Neural crest cell (in vitro differentiated cells): Measurements from ENCODE around the gene ITGB7. TPM values are rescaled to one million over a fixed set of nuclear protein-coding genes. Genes with fewer than 3 reads are reported as not detected.

Source experiments
- DNase-seq: peaks from one replicate; pipeline ENCODE4 v3.0.0; 2021; ENCODE audit warnings: low read depth, mixed read lengths, low spot score
- H3K27ac Mint-ChIP-seq: one replicate; pipeline ENCODE4 v1.8.0; 2021; ENCODE audit warnings: mild to moderate bottlenecking, mixed read lengths; ENCODE audit not compliant: unreplicated experiment
- H3K27me3 Mint-ChIP-seq: 2 replicates; pipeline ENCODE4 v1.8.0; 2021; ENCODE audit warnings: low read depth, mild to moderate bottlenecking, mixed read lengths
- H3K36me3 Mint-ChIP-seq: 2 replicates; pipeline ENCODE4 v1.8.0; 2021; ENCODE audit warnings: low read depth, mild to moderate bottlenecking, mixed read lengths
- H3K4me1 Mint-ChIP-seq: 2 replicates; pipeline ENCODE4 v1.8.0; 2021; ENCODE audit warnings: mixed read lengths
- H3K4me3 Mint-ChIP-seq: one replicate; pipeline ENCODE4 v1.8.0; 2021; ENCODE audit warnings: mild to moderate bottlenecking, mixed read lengths
- H3K9me3 Mint-ChIP-seq: 2 replicates; pipeline ENCODE4 v1.8.0; 2021; ENCODE audit warnings: mixed read lengths
- total RNA-seq: library from RNA; stranded (reverse); gene quantifications from 2 replicates; pipeline ENCODE4 v1.2.1, GENCODE V29; 2021
- TF ChIP-seq, protein P1 (sequence below): fragments of 200-600 bp; sonication (generic); conservative IDR thresholded peaks from 2 replicates; pipeline ENCODE4 v1.5.0; 2021; ENCODE audit warnings: antibody characterized with exemption, mild to moderate bottlenecking

Gene ITGB7
- total RNA-seq, 1 donor from 2014 or later = not detected

DNA sequence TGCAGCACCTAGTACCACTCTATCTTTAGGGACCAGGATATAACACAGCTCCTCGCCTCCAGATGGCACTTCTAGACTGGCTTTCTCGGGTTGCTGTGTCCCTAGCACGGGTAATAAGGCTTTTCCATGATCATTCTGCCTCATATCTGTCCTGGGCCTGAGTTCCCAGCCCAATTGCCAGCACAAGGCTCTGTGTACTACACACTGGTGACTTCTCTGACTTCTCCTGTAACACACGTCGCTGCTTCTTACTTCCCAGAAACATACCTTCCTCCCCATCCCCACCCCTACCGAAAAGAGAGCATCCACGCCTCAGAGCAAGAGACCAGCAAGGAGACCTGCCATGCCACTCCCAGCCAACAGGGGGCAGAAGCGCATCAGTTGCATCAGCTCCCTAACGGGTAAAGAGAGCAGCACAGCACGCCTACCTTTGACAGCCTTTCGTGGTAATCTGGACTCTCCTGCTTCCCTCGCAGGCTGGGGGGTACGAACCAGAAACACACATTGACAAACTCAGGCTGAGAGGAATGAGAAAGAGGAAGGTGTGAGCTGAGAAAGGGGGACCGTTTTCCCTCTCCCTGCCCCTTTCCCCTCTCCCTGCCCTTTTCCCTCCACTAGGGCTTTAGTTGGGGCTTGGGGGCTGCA lies 47.7 kb downstream of the ITGB7 start:
- peak; percentile 89 for DNase-seq
- H3K36me3 Mint-ChIP-seq = no peaks in the 10 kb centered on the region
- peaks cover 6% of the 10 kb centered on the region for H3K4me1 Mint-ChIP-seq
- H3K27me3 Mint-ChIP-seq = no peaks in the 10 kb centered on the region
- TF ChIP-seq, protein P1, sequence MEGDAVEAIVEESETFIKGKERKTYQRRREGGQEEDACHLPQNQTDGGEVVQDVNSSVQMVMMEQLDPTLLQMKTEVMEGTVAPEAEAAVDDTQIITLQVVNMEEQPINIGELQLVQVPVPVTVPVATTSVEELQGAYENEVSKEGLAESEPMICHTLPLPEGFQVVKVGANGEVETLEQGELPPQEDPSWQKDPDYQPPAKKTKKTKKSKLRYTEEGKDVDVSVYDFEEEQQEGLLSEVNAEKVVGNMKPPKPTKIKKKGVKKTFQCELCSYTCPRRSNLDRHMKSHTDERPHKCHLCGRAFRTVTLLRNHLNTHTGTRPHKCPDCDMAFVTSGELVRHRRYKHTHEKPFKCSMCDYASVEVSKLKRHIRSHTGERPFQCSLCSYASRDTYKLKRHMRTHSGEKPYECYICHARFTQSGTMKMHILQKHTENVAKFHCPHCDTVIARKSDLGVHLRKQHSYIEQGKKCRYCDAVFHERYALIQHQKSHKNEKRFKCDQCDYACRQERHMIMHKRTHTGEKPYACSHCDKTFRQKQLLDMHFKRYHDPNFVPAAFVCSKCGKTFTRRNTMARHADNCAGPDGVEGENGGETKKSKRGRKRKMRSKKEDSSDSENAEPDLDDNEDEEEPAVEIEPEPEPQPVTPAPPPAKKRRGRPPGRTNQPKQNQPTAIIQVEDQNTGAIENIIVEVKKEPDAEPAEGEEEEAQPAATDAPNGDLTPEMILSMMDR = peak; percentile 97
- no peak overlapping the region for H3K4me3 Mint-ChIP-seq
- H3K27ac Mint-ChIP-seq = peak overlapping the region; percentile 43
- no peaks in the 10 kb centered on the region for H3K9me3 Mint-ChIP-seq

GRCh38 chr12:53152390-53152789 lies 54.7 kb downstream of the ITGB7 start:
- no peaks in the 10 kb centered on the region for H3K36me3 Mint-ChIP-seq
- TF ChIP-seq, protein P1 = no peak
- no peaks in the 10 kb centered on the region for H3K27me3 Mint-ChIP-seq
- no peak overlapping the region for H3K27ac Mint-ChIP-seq
- no peak overlapping the region for H3K4me3 Mint-ChIP-seq
- H3K9me3 Mint-ChIP-seq = no peaks in the 10 kb centered on the region
- DNase-seq = no peak
- peaks cover 3% of the 10 kb centered on the region for H3K4me1 Mint-ChIP-seq

- Mint-ChIP-seq H3K36me3 (no peaks in the 10 kb centered on the region), H3K27me3 (no peaks in the 10 kb centered on the region), H3K27ac (peak overlapping the region; percentile 90), H3K4me1 (peaks cover 3% of the 10 kb centered on the region), H3K9me3 (no peaks in the 10 kb centered on the region), H3K4me3 (no peak overlapping the region)
- TF ChIP-seq, protein P1 = no peak
- no peak for DNase-seq
These were observed 56.0 kb downstream of the ITGB7 start for GRCh38 chr12:53151039-53151438.

DNA sequence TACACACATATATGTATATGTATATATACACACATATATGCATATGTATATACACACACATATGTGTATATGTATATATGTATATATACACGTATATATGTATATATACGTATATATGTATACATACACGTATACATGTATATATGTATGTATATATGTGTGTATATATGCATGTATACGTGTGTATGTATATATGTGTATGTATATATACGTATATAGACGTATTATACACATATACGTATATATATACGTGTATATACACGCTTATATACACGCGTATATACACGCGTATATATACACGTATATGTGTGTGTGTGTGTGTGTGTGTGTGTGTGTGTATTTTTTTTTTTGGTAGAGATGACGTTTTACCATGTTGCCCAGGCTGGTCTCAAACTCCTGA lies 59.4 kb downstream of the ITGB7 start:
- H3K9me3 Mint-ChIP-seq = no peaks in the 10 kb centered on the region
- peaks cover 3% of the 10 kb centered on the region for H3K4me1 Mint-ChIP-seq
- no peaks in the 10 kb centered on the region for H3K27me3 Mint-ChIP-seq
- no peak overlapping the region for H3K4me3 Mint-ChIP-seq
- H3K27ac Mint-ChIP-seq = no peak overlapping the region
- TF ChIP-seq, protein P1 = no peak
- H3K36me3 Mint-ChIP-seq = no peaks in the 10 kb centered on the region
- DNase-seq = no peak

DNA sequence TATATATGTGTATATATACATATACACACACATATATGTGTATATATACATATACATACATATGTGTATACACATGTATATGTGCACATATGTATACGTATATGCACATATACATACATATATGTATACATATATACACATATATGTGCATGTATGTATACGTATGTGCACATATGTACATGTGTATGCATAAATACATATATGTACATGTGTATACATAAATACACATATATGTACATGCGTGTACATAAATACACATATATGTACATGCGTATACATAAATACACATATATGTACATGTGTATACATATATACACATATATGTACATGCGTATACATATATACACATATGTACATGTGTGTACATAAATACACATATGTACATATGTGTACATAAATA lies 59.9 kb downstream of the ITGB7 start:
- TF ChIP-seq, protein P1 = no peak

More for the DNA sequence above, 59.9 kb downstream of the ITGB7 start:
- Mint-ChIP-seq H3K27ac (no peak overlapping the region), H3K36me3 (no peaks in the 10 kb centered on the region), H3K4me1 (peaks cover 3% of the 10 kb centered on the region), H3K9me3 (no peaks in the 10 kb centered on the region), H3K4me3 (no peak overlapping the region), H3K27me3 (no peaks in the 10 kb centered on the region)
- no peak for DNase-seq
